Smooth muscle cell (in vitro differentiated cells): ENCODE data around the gene TFF3. TPM values are rescaled to one million over a fixed set of nuclear protein-coding genes. Genes with fewer than 3 reads are reported as not detected.

Experiments
- DNase-seq: peaks from one replicate; lab custom pipeline; 2025; ENCODE audit not compliant: unreplicated experiment; lab: John Stamatoyannopoulos, UW
- H2AFZ ChIP-seq: fragments of 200-600 bp; sonication (generic); 2 replicates; pipeline ENCODE4 v1.6.0; 2016; ENCODE audit warnings: antibody characterized with exemption, low read depth, mild to moderate bottlenecking
- H3F3A ChIP-seq: fragments of 200-600 bp; sonication (generic); 2 replicates; pipeline ENCODE4 v1.6.0; 2017; ENCODE audit warnings: antibody characterized with exemption, low read depth
- H3K27ac ChIP-seq: fragments of 200-600 bp; sonication (generic); 2 replicates; pipeline ENCODE4 v1.5.1; 2016; ENCODE audit warnings: low read depth, mild to moderate bottlenecking
- H3K27me3 ChIP-seq: fragments of 200-600 bp; sonication (generic); 2 replicates; pipeline ENCODE4 v1.6.1; 2016; ENCODE audit warnings: low read depth, mild to moderate bottlenecking
- H3K36me3 ChIP-seq: fragments of 200-600 bp; sonication (generic); 2 replicates; pipeline ENCODE4 v1.5.1; 2016; ENCODE audit warnings: low read depth
- H3K4me1 ChIP-seq: fragments of 200-600 bp; sonication (generic); 2 replicates; pipeline ENCODE4 v1.5.1; 2016; ENCODE audit warnings: low read depth
- H3K4me2 ChIP-seq: fragments of 200-600 bp; sonication (generic); 2 replicates; pipeline ENCODE4 v1.6.0; 2016; ENCODE audit warnings: mild to moderate bottlenecking
- H3K4me3 ChIP-seq: fragments of 200-600 bp; sonication (generic); 2 replicates; pipeline ENCODE4 v1.5.1; 2016; ENCODE audit warnings: mild to moderate bottlenecking
- H3K79me2 ChIP-seq: fragments of 200-600 bp; sonication (generic); 2 replicates; pipeline ENCODE4 v1.6.0; 2016; ENCODE audit warnings: low read depth, mild to moderate bottlenecking
- H3K9ac ChIP-seq: fragments of 200-600 bp; sonication (generic); 2 replicates; pipeline ENCODE4 v1.6.0; 2016; ENCODE audit warnings: low read depth
- H3K9me3 ChIP-seq: fragments of 200-600 bp; sonication (generic); replicated peaks from 2 replicates; pipeline ENCODE4 v1.5.1; 2016; ENCODE audit warnings: low read depth
- H4K20me1 ChIP-seq: fragments of 200-600 bp; sonication (generic); 2 replicates; pipeline ENCODE4 v1.6.0; 2016; ENCODE audit warnings: low read depth
- CTCF ChIP-seq: fragments of 200-600 bp; sonication (generic); IDR thresholded peaks from 2 replicates; pipeline ENCODE4 v1.5.1; 2017; ENCODE audit warnings: borderline replicate concordance, mild to moderate bottlenecking, antibody characterized with exemption; ENCODE audit not compliant: insufficient read depth, poor library complexity, severe bottlenecking
- WGBS: methylation state at CpG from one replicate; pipeline ENCODE4 v1.1.7; 2016; ENCODE audit warnings: low lambda C conversion rate; 5-methylcytosine and 5-hydroxymethylcytosine counted together
- polyA plus RNA-seq: library from polyadenylated mRNA; unstranded; fragments of >200 nt; fragmentation: Nextera tagmentation; extraction: Ambion mirVana; gene quantifications from 2 replicates; pipeline ENCODE4 v1.2.1, GENCODE V29; 2016
- total RNA-seq: library from RNA; depleted of rRNA; stranded (reverse); fragments of >200 nt; gene quantifications from 2 replicates; pipeline ENCODE4 v1.2.3, GENCODE V29; 2014

Gene TFF3
- total and polyA plus RNA-seq, 2 experiments from 2014 or later = 0.31 TPM; not detected in 1

GRCh38 chr21:42343556-42343955 is 28.3 kb upstream of the TFF3 start:
- Histone ChIP-seq H3K4me3 (no peak overlapping the region), H4K20me1 (no peaks in the 10 kb centered on the region), H3K27me3 (no peaks in the 10 kb centered on the region), H3K9me3 (no peaks in the 10 kb centered on the region), H3K4me2 (no peak overlapping the region), H3K27ac (no peak overlapping the region), H3K4me1 (no peaks in the 10 kb centered on the region), H3K9ac (no peak overlapping the region), H3K79me2 (no peaks in the 10 kb centered on the region), H3F3A (no peaks in the 10 kb centered on the region), H3K36me3 (no peaks in the 10 kb centered on the region), H2AFZ (no peak overlapping the region)
- no peak for TF ChIP-seq CTCF
- DNase-seq = no peak
- 91% methylated on average over 6 of the region's 6 CpGs for WGBS

GRCh38 chr21:42343101-42343500 is 27.9 kb upstream of the TFF3 start:
- TF ChIP-seq CTCF = no peak
- H3K79me2 ChIP-seq = no peaks in the 10 kb centered on the region
- H3K9me3 ChIP-seq = no peaks in the 10 kb centered on the region
- no peak overlapping the region for H3K27ac ChIP-seq
- 84% methylated on average over 10 of the region's 10 CpGs for WGBS
- H4K20me1 ChIP-seq = no peaks in the 10 kb centered on the region
- H2AFZ ChIP-seq = no peak overlapping the region
- no peaks in the 10 kb centered on the region for H3K4me1 ChIP-seq
- H3K4me2 ChIP-seq = no peak overlapping the region
- no peaks in the 10 kb centered on the region for H3K36me3 ChIP-seq
- H3K4me3 ChIP-seq = no peak overlapping the region
- H3F3A ChIP-seq = no peaks in the 10 kb centered on the region
- H3K9ac ChIP-seq = no peak overlapping the region
- H3K27me3 ChIP-seq = no peaks in the 10 kb centered on the region
- no peak for DNase-seq

GRCh38 chr21:42341776-42342542 is 26.8 kb upstream of the TFF3 start:
- H3K9me3 ChIP-seq = no peaks in the 10 kb centered on the region
- no peaks in the 10 kb centered on the region for H3K79me2 ChIP-seq
- H2AFZ ChIP-seq = no peak overlapping the region
- H3K36me3 ChIP-seq = no peaks in the 10 kb centered on the region
- H4K20me1 ChIP-seq = no peaks in the 10 kb centered on the region
- DNase-seq = no peak
- no peak for TF ChIP-seq CTCF
- H3K27ac ChIP-seq = no peak overlapping the region
- H3K4me3 ChIP-seq = no peak overlapping the region
- H3K4me2 ChIP-seq = no peak overlapping the region
- 95% methylated on average over 15 of the region's 15 CpGs for WGBS
- H3K4me1 ChIP-seq = no peaks in the 10 kb centered on the region
- no peaks in the 10 kb centered on the region for H3K27me3 ChIP-seq
- H3F3A ChIP-seq = no peaks in the 10 kb centered on the region
- H3K9ac ChIP-seq = no peak overlapping the region
